Kidney (tissue), 14 donors: Measurements from ENCODE around the gene CALN1. TPM values are rescaled to one million over a fixed set of nuclear protein-coding genes. Genes with fewer than 3 reads are reported as not detected.

Experiments used
- DNase-seq, 5 donors: peaks; one replicate each; pipeline ENCODE4 v3.0.0-alpha.2; 2013 to 2020
- FAIRE-seq: peaks from 2 replicates; lab custom pipeline; 2012; peaks lifted over from hg19 to GRCh38; lab: Jason Lieb, UNC
- H3K27ac ChIP-seq, 2 donors: one replicate each; pipeline ENCODE4 v1.7.0; 2013; ENCODE audit warnings: low read depth in 2 of 2, low read length in 2 of 2, inconsistent platforms in 1 of 2
- H3K27me3 ChIP-seq: one replicate; pipeline ENCODE4 v1.7.1; 2013; ENCODE audit warnings: low read length, inconsistent platforms; ENCODE audit not compliant: control insufficient read depth, insufficient read depth
- H3K36me3 ChIP-seq, 3 donors: one replicate each; pipeline versions ENCODE4 v1.7.0 to v1.7.1; 2013; ENCODE audit warnings: low read length in 3 of 3, control low read depth in 1 of 3, inconsistent platforms in 1 of 3; ENCODE audit not compliant: insufficient read depth in 3 of 3, control insufficient read depth in 2 of 3
- H3K4me1 ChIP-seq, 3 donors: one replicate each; pipeline versions ENCODE4 v1.7.0 to v1.7.1; 2013; ENCODE audit warnings: low read length in 3 of 3, inconsistent platforms in 1 of 3, low read depth in 1 of 3; ENCODE audit not compliant: control insufficient read depth in 2 of 3, insufficient read depth in 2 of 3
- H3K4me3 ChIP-seq, 3 donors: one replicate each; pipeline versions ENCODE4 v1.7.0 to v1.8.1; 2013; ENCODE audit warnings: low read length in 3 of 3, control low read depth in 1 of 3, inconsistent platforms in 1 of 3
- H3K9ac ChIP-seq, 3 donors: one replicate each; pipeline versions ENCODE4 v1.7.0 to v1.7.1; 2013; ENCODE audit warnings: low read length in 3 of 3, control low read depth in 1 of 3, inconsistent platforms in 1 of 3
- H3K9me3 ChIP-seq, 3 donors: one replicate each; pipeline versions ENCODE4 v1.7.0 to v1.7.1; 2013; ENCODE audit warnings: low read length in 3 of 3, control low read depth in 1 of 3, inconsistent platforms in 1 of 3; ENCODE audit not compliant: control insufficient read depth in 2 of 3, insufficient read depth in 1 of 3
- CTCF ChIP-seq: IDR thresholded peaks from 3 replicates; pipeline ENCODE4 v1.5.1; 2012; ENCODE audit warnings: mild to moderate bottlenecking, moderate library complexity, borderline replicate concordance; ENCODE audit not compliant: insufficient read depth; ENCODE audit errors: extremely low read depth
- intact Hi-C: fragments of 100-400 bp; cut with DNase I; formaldehyde crosslinking; loops from one replicate; pipeline ENCODE4 v1.11.1; 2022
- polyA plus RNA-seq: library from polyadenylated mRNA; stranded (reverse); fragments of 350-450 nt; fragmentation: Illumina TruSeq; extraction: RNeasy Lipid Tissue Mini Kit (QIAGEN cat#74804); gene quantifications from one replicate; pipeline ENCODE4 v1.2.3, GENCODE V29; 2014; ENCODE audit warnings: low read depth, low replicate concordance; ENCODE audit not compliant: insufficient read depth
- total RNA-seq: library from RNA; stranded (reverse); fragmentation: NEBNext Ultra II Directional; extraction: Animal tissue kit (Norgen Biotek cat#: 25700); gene quantifications from one replicate; pipeline ENCODE4 v1.2.1, GENCODE V29; 2021
- donor health status: control.
- donor health status: control.
- donor health status: control.
- donor health status: control.
- donor health status: control.
- donor health status: DM: yes; HTN: yes; CAD: no.
- donor health status: Normal renal cell carcinoma (clear cell type).

Gene CALN1
- total and polyA plus RNA-seq, 2 donors from 2014 or later = not detected

GRCh38 chr7:72017756-72018155, 394.4 kb downstream of the CALN1 start:
- no peak for DNase-seq
- no peak for TF ChIP-seq CTCF
- no peak overlapping the region for H3K9ac ChIP-seq
- no peak overlapping the region for H3K27ac ChIP-seq
- no peak for FAIRE-seq
- no peaks in the 10 kb centered on the region for H3K27me3 ChIP-seq
- intact Hi-C loops = no loop called here
- peaks cover 0 to 6% (median 2%) of the 10 kb centered on the region in 3 donors for H3K9me3 ChIP-seq
- H3K4me1 ChIP-seq = no peaks in the 10 kb centered on the region
- H3K4me3 ChIP-seq = no peak overlapping the region
- no peaks in the 10 kb centered on the region for H3K36me3 ChIP-seq

GRCh38 chr7:72016574-72016973, 395.6 kb downstream of the CALN1 start:
- TF ChIP-seq CTCF = no peak
- Histone ChIP-seq H3K4me3 (no peak overlapping the region), H3K4me1 (no peaks in the 10 kb centered on the region), H3K36me3 (no peaks in the 10 kb centered on the region), H3K9ac (no peak overlapping the region), H3K27ac (no peak overlapping the region), H3K27me3 (no peaks in the 10 kb centered on the region), H3K9me3 (peaks cover 0 to 6% (median 2%) of the 10 kb centered on the region in 3 donors)
- no peak for FAIRE-seq
- intact Hi-C loops = no loop called here
- DNase-seq = no peak

GRCh38 chr7:72015136-72015535, 397.0 kb downstream of the CALN1 start:
- no peak for TF ChIP-seq CTCF
- Histone ChIP-seq H3K4me1 (no peaks in the 10 kb centered on the region), H3K4me3 (no peak overlapping the region), H3K36me3 (no peaks in the 10 kb centered on the region), H3K27me3 (no peaks in the 10 kb centered on the region), H3K9me3 (peaks cover 0 to 6% (median 2%) of the 10 kb centered on the region in 3 donors), H3K27ac (no peak overlapping the region), H3K9ac (no peak overlapping the region)
- FAIRE-seq (no peak), DNase-seq (no peak)
- intact Hi-C loops = no loop called here

GRCh38 chr7:72007018-72007417, 405.1 kb downstream of the CALN1 start:
- no peaks in the 10 kb centered on the region for H3K4me1 ChIP-seq
- no peak overlapping the region for H3K27ac ChIP-seq
- no peak overlapping the region for H3K9ac ChIP-seq
- TF ChIP-seq CTCF = no peak
- H3K4me3 ChIP-seq = no peak overlapping the region
- H3K27me3 ChIP-seq = no peaks in the 10 kb centered on the region
- peaks cover 0 to 4% (median 0%) of the 10 kb centered on the region in 3 donors for H3K9me3 ChIP-seq
- intact Hi-C loops = no loop called here
- DNase-seq (no peak), FAIRE-seq (no peak)
- H3K36me3 ChIP-seq = no peaks in the 10 kb centered on the region
